T-helper 22 cell (primary cell): Measurements from ENCODE around the gene NHLRC1.

Experiments used
- DNase-seq: peaks from one replicate; pipeline ENCODE4 v3.0.0-alpha.2; 2020; ENCODE audit warnings: low read depth

Gene NHLRC1

GRCh38 chr6:18139935-18140621, 17.6 kb upstream of the NHLRC1 start:
- DNase-seq: no peak

DNA sequence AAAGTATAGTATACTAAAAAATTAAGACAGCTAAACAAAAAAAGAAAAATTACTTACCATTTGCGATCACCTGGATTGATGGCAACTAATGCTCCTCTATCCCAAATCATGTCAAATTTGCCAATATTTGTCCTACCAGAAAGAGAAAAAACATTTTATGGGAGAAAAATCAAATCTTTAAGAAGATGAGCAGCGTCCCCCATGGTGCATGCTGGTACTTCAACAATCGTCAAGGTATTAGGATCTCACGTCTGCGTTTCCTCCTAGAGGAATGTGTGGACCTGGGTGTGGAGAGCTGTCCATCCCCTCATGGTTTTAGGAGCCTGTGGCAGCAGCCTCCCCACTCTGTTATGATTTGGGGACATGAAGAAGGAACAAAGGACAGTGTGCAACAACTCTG, 16.4 kb upstream of the NHLRC1 start:
- DNase-seq: no peak

GRCh38 chr6:18136260-18136659, 13.8 kb upstream of the NHLRC1 start:
- DNase-seq: no peak

DNA sequence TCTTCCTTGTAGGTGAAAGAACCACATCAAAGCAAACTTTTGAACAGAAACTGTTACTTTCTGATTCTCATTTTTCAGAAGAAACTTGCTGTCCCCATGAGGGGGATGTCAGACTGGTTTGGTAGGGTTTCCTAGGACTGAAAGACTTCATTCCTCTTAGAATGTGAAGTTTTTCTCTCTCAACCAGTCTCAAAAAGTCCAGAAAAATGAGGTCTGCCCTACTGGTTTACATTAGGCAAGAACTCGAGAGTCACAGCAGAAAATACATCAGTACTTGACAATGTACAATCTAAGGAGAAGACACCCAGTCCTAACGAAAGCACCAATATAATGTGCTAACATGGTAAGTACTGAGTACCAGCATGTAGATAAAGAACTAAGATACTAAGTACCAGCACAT, 12.7 kb upstream of the NHLRC1 start:
- DNase-seq: no peak

DNA sequence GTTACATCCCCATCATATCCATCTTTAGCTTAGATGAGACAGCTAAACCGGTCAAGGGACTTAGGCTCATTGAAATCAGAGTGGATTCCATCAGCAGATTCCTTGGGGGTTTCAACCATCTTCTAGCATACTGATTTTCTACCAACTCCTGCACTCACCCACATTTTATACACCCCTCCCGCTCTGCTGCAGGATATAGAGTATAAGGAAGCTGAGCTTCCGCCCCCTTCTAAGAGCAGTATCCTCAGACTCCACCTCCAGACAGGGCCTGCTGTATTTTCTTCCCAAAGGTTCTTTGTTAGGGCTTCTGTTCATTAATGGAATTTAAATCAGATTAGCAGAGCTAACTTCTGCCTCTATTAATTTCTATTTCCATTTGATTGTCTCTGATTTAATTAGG, 9.9 kb upstream of the NHLRC1 start:
- no peak for DNase-seq

DNA sequence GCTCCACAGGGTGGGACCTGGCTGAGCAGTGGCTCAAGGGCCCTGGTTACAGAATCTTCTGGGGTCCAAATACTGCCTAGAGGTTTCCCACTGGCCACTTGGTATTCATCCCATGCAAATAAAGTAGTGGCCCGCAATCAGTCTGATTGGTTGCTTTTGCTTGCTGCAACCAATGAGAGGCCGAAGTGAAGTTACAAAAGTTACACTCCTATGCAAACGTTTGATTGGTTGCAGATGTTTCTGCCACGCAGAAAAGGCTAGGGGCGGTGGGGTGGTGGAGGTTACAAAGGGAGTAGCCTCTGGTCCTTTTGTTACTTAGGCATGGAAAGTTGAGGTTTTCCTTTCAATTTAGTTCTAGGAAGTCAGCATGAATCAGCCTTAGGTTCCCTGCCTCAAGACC, 3.6 kb upstream of the NHLRC1 start:
- DNase-seq: no peak

GRCh38 chr6:18121580-18122127, 823 bp downstream of the NHLRC1 start:
- DNase-seq: no peak

GRCh38 chr6:18119236-18119635, 3.2 kb downstream of the NHLRC1 start:
- DNase-seq: no peak

- no peak for DNase-seq
These were observed 4.1 kb downstream of the NHLRC1 start for GRCh38 chr6:18118330-18118729.

DNA sequence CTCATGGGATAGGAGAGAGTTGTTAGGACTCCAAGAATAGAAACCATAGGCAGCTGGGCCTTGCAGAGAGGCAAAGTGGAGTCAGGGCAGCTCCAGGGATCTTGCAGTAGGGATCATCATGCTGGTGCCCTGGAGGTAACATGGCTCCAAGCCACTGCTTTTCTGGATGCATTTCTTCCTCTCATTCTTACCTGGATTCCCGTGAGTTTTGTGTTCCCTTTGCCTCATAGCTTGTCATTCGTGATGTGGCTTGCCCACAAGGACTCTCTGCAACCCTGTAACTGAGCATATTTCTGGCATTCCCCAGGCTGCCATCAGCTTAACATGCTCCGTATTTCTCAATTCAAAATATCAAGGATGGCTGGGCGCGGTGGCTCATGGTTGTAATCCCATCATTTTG, 5.3 kb downstream of the NHLRC1 start:
- DNase-seq: no peak

DNA sequence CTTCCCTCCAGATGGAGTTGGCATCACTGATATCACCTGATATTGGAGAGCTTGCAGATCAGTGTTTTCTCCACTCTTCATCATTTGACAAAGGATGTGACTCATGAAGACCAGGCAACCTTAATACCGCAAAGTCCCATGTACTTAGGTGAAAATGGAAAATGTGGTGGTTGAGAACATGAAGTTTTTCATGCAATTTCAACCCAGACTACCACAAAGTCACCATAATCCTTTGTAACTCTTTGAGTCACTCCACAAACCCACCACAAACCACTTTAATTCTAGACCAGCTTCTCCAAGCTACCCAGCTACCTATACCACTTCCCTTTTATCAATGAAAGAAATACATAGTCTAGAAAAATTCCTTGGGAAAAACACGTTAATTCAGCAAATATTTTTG, 7.1 kb downstream of the NHLRC1 start:
- DNase-seq: no peak

DNA sequence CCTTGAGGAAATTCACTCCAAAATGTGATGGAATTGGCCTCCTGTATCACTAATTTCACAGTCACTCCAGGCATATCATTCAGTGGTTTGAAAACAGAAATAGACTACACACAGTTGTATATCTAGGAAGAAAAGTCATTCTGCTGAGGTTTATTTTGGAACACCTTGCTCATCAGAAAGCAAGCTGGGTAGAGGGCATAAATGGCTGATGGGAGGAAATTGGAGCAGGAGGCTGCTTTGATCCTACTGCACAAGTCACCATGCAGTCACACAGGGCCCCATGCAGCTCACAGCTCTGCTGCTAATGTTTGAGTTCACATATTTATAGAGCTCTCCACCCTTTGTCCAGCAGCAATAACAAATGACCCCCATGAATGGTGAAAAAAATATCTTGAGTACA, 12.3 kb downstream of the NHLRC1 start:
- DNase-seq: no peak

DNA sequence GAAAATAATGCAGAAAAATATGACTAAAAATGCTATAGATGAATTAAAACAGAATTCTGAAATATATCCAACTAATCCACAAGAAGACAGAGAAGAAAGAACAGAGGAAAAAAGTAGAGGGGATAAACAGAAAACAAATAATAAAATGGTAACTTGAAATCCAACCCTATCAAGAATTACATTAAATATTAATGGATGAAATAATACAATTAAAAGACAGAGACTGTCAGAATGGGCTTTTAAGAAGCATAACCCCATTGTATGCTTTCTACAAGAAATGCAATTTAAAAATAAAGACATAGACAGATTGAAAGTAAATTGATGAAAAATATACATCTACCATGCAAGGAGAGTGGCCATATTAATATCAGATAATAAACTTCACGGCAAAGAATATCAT, 15.4 kb downstream of the NHLRC1 start:
- DNase-seq: no peak

- no peak for DNase-seq
These were observed 19.5 kb downstream of the NHLRC1 start for GRCh38 chr6:18102783-18103509.

DNA sequence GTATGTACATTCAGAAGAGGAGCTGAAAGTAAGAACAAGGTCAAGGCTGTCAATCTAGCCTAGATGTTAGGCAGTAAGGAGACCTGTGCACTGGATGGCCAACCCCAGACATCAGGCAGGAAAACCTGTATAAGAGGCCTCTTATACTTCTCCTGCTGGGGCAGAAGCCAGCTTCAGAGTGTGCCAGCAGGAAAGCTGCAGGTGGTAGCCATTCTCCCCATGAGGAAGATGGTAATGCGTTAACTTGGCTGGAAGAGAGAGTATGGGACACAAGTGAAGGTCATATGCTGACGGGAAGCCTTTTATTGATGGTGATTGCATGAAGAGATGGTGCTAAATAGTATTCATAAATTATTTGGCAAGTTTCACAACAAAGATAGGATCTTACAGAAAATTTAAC, 20.6 kb downstream of the NHLRC1 start:
- no peak for DNase-seq

GRCh38 chr6:18101271-18101670, 21.2 kb downstream of the NHLRC1 start:
- DNase-seq: no peak

DNA sequence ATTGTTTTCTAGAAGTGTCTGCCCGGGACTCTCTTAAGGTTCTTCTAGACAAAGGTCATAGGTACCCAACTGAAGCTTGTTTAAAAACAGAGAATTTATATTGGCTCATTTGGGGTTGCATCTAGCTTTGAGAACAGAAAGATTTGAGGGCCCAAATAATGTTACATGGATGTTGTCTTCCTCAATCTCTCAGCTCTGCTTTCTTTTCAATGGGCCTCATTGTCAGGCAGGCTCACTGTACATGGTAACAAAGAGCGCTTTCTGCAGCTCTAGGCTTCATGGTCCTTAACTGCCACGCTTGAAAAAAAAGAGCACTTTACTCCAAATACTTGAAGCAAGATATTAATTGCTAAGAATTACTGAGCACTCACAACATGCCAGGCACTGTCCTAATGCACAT, 22.2 kb downstream of the NHLRC1 start:
- no peak for DNase-seq

GRCh38 chr6:18099511-18099910, 23.0 kb downstream of the NHLRC1 start:
- DNase-seq: no peak

GRCh38 chr6:18096423-18096822, 26.1 kb downstream of the NHLRC1 start:
- no peak for DNase-seq

DNA sequence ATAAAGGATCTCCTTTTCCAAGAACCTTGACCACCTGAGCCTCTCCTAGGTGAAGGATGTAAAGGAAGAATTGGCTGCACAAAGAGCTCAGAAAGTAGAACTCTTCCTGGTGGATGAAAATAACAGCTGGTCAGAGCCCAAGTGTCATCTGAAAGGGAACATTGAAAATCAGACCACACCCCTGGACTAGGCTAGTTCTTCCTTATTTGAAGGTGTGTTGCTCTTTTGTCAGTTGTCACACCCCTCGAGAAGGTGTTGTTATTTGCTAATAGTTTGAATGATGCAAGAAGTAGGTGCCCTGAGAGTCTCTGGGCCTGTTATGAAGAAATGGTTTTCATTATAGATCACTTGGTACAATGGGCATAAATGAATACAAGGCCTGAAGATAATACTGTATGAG, 31.1 kb downstream of the NHLRC1 start:
- DNase-seq: no peak

DNA sequence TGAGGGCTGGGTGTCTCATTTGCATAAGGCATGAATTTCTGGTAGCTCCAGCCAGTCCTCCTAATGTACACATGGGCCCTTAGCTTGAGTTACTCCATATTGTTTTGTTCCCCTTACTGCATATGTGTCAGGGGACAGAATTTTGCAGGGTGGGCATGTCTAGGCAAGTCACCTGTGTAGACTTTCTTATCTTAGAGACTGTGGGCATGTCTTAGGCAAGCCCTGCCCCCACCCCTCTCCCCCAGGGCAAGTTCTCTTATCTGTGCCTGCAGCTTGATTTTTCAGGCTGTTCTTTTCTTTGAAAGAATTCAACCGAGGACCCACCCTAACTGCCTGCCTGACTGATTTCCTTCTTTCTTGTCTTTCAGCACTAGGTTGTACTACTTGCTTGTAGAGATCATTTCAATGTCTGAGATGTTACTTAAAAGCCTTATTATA, 32.1 kb downstream of the NHLRC1 start:
- DNase-seq: no peak

GRCh38 chr6:18088419-18089296, 33.8 kb downstream of the NHLRC1 start:
- no peak for DNase-seq
